ENCODE results near the gene VCP. TPM values are rescaled to one million over a fixed set of nuclear protein-coding genes. Genes with fewer than 3 reads are reported as not detected.
A peak's percentile ranks its signal among the peaks of the same experiment; 100 is the strongest.

Gene VCP
- total and polyA plus RNA-seq, 2 donors from 2014 or later, result 118 to 167 TPM

DNA sequence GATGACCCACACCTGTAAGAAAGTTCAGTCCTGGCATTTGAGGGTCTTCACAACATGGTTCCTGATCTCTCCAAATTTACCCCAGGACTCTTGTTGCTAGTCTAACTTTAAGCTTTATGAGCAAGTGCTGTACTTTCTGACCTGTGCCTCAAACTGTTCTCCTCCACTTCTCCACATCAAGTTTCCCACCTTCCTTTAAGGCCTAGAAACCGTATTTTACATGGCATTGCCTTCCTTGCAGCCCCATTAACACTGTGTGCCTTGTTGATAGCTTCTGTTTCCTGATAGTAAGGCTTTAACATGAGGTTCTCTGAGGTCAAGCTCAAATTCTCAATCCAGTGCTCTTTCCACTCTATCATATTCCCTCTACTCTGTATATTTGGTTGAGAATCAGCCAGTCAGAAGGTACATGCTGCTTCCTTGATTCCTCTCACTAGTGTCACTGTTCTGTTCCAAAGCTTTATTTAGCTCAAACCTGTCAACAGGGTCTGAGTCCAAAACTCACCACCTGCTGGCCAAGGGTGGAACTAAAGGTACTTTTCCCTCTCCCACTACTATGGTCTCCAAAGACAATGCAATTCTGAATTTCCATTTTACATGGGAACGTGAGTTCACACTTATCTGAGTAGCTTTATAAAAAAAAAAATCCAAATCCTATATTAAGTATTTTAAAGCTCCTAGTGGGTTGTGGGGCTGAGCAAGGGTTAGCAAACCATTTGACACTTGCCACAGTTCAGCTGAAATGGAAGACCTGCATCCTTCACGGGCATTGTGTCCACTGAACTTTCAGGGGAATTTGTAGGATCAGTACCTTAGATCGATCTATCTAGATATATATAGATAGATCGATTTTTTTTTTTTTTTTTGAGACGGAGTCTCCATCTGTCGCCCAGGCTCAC is 21.1 kb downstream of the VCP start:
- Histone ChIP-seq H3K4me3 (ENCODE audit: low read length in 3 of 3) (no peak overlapping the region), H3K27ac (ENCODE audit: low read depth in 2 of 2, low read length in 2 of 2) (no peak overlapping the region), H3K4me1 (ENCODE audit: control insufficient read depth in 2 of 3, insufficient read depth in 2 of 3, low read depth in 1 of 3, low read length in 3 of 3) (no peaks in the 10 kb centered on the region), H3K9ac (ENCODE audit: low read length in 3 of 3) (no peak overlapping the region), H3K27me3 (ENCODE audit: control insufficient read depth, insufficient read depth, low read length) (no peaks in the 10 kb centered on the region), H3K36me3 (ENCODE audit: control insufficient read depth in 2 of 3, insufficient read depth in 3 of 3, low read length in 3 of 3) (peaks cover 7 to 15% (median 8%) of the 10 kb centered on the region in 3 donors), H3K9me3 (ENCODE audit: control insufficient read depth in 2 of 3, insufficient read depth in 1 of 3, low read length in 3 of 3) (no peaks in the 10 kb centered on the region)
- no peak for FAIRE-seq
- intact Hi-C loops (cut with DNase I), result no loop called here
- TF ChIP-seq, protein P1, sequence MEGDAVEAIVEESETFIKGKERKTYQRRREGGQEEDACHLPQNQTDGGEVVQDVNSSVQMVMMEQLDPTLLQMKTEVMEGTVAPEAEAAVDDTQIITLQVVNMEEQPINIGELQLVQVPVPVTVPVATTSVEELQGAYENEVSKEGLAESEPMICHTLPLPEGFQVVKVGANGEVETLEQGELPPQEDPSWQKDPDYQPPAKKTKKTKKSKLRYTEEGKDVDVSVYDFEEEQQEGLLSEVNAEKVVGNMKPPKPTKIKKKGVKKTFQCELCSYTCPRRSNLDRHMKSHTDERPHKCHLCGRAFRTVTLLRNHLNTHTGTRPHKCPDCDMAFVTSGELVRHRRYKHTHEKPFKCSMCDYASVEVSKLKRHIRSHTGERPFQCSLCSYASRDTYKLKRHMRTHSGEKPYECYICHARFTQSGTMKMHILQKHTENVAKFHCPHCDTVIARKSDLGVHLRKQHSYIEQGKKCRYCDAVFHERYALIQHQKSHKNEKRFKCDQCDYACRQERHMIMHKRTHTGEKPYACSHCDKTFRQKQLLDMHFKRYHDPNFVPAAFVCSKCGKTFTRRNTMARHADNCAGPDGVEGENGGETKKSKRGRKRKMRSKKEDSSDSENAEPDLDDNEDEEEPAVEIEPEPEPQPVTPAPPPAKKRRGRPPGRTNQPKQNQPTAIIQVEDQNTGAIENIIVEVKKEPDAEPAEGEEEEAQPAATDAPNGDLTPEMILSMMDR (IDR thresholded peaks at IDR 0.05; ENCODE audit: borderline replicate concordance, extremely low read depth, insufficient read depth), result peak; percentile 72
- peak in 4 of 5 donors; percentile 34 to 59 (median 52) for DNase-seq

DNA sequence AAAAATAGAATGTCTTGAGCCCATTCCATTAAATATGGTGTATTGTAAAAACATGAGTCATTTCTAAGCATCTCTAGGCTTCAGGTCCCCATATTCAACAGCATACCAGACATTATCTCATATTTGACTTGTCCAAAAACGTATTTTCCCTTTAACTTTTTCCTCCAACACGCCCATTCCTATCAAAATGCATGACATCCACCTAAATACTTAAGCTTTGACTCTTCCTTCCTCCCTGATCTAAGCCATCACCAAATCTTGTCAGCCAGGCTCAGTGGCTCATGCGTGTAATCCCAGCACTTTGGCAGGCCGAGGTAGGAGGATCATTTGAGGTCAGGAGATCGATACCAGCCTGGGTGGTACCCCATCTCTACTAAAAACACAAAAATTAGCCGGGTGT is 23.9 kb downstream of the VCP start:
- TF ChIP-seq, protein P1 (IDR thresholded peaks at IDR 0.05; ENCODE audit: borderline replicate concordance, extremely low read depth, insufficient read depth), result no peak
- Histone ChIP-seq H3K4me3 (ENCODE audit: low read length in 3 of 3) (no peak overlapping the region), H3K27ac (ENCODE audit: low read depth in 2 of 2, low read length in 2 of 2) (no peak overlapping the region), H3K4me1 (ENCODE audit: control insufficient read depth in 2 of 3, insufficient read depth in 2 of 3, low read depth in 1 of 3, low read length in 3 of 3) (no peaks in the 10 kb centered on the region), H3K27me3 (ENCODE audit: control insufficient read depth, insufficient read depth, low read length) (no peaks in the 10 kb centered on the region), H3K9ac (ENCODE audit: low read length in 3 of 3) (no peak overlapping the region), H3K9me3 (ENCODE audit: control insufficient read depth in 2 of 3, insufficient read depth in 1 of 3, low read length in 3 of 3) (no peaks in the 10 kb centered on the region), H3K36me3 (ENCODE audit: control insufficient read depth in 2 of 3, insufficient read depth in 3 of 3, low read length in 3 of 3) (peaks cover 7 to 15% (median 8%) of the 10 kb centered on the region in 3 donors)
- DNase-seq (no peak), FAIRE-seq (no peak)
- intact Hi-C loops (cut with DNase I), result no loop called here

DNA sequence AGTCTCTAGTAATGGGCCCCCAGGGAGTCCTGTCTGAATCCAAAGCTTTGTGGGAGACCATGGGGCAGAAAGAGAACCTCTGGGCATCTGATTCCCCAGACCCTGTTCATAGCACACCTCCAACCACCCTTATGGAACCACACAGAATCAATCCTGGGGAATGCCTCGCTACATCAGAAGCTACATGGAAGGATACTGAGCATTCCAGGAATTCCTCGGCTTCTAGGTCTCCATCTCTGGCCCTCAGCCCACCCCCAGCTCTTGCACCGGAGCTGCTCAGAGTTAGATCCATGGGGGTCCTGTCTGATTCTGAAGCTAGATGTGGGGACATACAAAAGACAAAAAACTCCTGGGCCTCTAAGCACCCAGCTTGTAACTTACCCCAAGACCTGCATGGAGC is 28.4 kb downstream of the VCP start:
- Histone ChIP-seq H3K27me3 (ENCODE audit: control insufficient read depth, insufficient read depth, low read length) (no peaks in the 10 kb centered on the region), H3K36me3 (ENCODE audit: control insufficient read depth in 2 of 3, insufficient read depth in 3 of 3, low read length in 3 of 3) (peaks cover 3 to 17% (median 6%) of the 10 kb centered on the region in 3 donors), H3K4me3 (ENCODE audit: low read length in 3 of 3) (no peak overlapping the region)

More for the DNA sequence above, 28.4 kb downstream of the VCP start:
- H3K9ac ChIP-seq (ENCODE audit: low read length in 3 of 3), result no peak overlapping the region
- TF ChIP-seq, protein P1 (IDR thresholded peaks at IDR 0.05; ENCODE audit: borderline replicate concordance, extremely low read depth, insufficient read depth), result no peak
- intact Hi-C loops (cut with DNase I), result no loop called here
- FAIRE-seq (no peak), DNase-seq (no peak)
- no peaks in the 10 kb centered on the region for H3K4me1 ChIP-seq (ENCODE audit: control insufficient read depth in 2 of 3, insufficient read depth in 2 of 3, low read depth in 1 of 3, low read length in 3 of 3)
- no peak overlapping the region for H3K27ac ChIP-seq (ENCODE audit: low read depth in 2 of 2, low read length in 2 of 2)
- no peaks in the 10 kb centered on the region for H3K9me3 ChIP-seq (ENCODE audit: control insufficient read depth in 2 of 3, insufficient read depth in 1 of 3, low read length in 3 of 3)
